ENCODE results near the gene PTH2.

The PTH2 gene

DNA sequence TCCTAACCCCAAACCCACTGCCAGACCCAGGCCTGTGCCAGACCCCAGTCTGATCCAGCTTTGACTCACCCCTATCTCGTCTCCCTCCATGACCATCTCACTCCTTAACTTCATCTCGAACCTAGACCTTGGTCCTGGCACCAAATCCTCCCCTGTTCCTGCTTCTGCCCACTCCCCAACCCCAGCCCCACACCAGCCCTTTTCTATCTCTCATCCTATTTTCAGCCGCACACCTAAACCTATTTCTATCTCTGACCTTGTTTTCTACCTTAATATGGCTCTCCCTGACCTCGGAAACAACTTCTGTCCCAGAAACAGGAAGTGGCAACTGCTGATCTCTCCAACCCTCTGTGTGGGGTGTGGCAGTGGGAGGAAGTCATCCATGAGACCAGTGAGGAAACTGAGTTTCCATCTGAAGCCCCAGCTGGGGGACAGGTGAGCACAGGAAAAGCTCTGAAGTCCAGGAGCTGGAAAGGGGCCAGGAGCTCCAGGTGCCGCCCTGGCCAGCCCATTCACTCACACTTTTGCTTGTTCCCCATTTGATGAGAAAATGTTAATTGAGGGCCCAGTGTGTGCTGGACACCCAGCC, 13.7 kb downstream of the PTH2 start:
- DNase-seq, result peak; percentile 37 to 45

DNA sequence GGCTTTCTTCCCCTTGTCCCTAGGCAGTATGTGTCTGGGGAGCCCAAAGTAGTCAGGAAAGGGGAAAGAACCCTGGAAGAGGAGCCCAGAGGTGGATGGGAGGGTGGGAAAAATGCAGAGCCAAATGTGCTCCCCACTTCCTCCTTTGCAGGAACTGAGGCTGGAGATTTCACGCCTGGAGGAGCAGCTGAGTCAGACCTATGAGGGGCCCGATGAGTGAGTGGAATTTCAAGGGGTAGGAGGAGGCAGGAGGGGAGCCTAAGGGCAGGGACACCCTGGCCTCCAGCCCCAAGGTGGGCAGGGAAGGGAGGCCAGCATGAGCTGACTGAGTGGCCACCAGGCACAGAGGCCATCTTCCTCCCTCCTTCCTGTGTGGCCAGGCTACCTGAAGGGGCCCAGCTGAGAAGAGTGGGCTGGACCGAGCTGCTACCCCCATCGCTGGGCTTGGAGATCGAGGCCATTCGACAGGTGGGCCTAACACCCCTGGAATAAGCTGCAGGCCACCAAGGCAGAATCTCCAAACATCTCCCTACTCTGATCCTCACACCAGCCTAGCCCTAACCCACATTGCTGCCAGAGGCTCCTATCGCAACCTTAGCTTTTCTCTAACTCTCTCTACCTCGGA, 14.3 kb downstream of the PTH2 start:
- DNase-seq, result no peak

DNA sequence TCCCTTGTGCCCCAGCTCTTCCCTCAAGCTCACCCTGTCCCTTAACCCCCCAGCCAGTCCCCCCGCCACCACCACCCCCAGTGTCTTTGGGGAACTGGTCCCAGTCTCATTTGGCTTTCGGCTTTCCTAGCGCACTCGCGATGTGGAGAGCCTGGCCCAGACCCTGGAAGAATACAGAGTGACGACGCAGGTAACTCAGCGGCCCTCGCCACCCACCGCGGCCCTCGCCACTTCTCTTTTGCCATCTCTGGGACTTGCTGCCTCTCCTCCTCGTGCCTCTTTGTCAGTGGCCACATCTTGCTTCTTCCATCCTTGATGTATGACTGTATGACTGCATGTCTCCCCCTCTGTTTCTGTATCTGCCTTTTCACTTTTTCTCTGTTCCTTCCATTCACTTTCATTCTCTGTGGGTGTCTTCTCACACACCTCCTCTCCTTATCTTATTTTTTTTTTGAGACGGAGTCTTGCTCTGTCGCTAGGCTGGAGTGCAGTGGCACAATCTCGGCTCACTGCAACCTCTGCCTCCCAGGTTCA, 15.7 kb downstream of the PTH2 start:
- DNase-seq, result no peak

DNA sequence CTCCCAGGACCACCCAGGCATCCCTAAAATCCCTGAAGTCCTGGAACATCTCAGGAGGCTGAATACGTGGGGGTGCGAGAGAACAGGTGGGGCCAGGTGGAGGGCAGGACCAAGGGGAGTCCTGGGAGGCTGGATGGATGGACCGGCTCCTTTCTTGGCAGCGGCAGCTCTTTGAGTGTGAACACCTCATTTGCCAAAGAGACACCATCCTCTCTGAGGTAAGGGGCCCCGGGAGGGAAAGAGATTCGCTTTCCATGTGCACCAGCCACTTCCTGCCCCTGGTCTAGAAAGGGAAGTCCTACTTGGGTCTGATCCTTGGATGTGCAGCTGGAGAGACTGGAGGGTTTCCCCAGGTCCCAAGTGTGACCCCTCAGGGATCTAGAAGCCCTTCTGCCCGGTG, 16.2 kb downstream of the PTH2 start:
- no peak for DNase-seq

DNA sequence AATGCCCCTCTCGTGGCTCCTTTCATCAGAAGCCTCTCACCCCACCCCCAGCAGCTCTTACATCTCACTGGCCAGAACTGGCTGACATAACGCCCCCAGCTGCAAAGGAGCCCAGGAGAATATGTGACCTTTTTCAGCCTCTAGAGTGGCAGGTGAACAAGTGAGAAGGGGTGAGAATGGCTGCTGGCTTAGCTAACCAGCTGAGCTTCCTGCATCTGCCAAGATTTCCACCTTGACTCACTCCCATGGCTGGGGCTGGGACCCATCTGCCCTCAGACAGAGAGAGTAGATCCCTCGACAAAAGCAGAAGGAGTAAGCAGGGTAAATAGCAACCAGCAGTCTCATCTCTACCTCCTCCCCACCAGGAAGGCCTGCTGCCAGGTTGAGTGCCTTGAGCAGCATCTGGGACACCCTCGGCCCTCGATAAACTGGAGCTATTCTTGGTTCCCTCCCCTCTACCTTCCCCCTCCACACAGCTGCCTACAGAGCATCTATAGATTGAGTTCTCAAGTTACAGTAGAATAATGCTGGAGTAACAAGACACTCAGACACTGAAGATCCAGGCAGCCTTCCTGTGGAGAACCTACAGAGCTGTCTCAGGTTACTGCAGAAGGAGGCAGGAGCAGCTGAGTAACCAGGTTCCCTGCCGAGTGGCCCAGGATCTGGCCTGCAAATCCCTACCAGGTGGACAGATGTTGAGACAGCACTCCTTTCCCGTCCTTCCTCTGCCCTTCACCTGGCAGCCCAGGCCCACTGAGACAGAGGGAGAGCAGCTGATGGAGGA, 19.6 kb downstream of the PTH2 start:
- no peak for DNase-seq

DNA sequence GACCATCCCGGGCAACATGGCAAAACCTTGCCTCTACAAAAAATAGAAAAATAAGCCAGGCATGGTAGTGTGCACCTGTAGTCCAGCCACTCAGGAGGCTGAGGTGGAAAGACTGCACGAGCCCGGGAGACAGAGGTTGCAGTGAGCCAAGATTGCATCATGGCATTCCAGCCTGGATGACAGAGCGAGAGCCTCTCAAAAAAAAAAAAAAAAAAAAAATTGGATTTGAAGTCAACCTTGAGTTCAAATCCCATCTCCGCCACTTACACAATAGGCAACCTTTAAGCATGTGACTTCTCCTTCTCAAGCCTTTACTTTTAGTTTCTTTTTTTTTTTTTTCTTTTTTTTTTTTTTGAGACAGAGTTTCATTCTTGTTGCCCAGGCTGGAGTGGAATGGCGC, 23.2 kb downstream of the PTH2 start:
- no peak for DNase-seq

DNA sequence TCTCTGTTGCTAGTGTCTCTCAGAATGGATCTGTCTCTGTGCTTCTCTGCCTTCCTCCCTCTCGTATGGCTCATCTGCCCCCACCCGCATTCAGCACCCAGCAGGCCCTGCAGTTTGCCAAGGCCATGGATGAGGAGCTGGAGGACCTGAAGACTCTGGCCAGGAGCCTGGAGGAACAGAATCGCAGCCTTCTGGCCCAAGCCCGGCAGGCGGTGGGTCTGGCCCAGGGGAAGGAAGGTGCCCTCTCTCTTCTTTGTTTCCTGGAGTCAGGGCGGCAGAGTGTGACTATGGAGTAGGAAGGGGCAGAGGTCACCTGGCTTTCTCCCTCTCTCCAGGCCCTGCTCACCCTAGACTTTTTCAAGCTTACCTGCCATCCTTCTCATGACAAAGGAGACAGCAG, 24.3 kb downstream of the PTH2 start:
- no peak for DNase-seq

DNA sequence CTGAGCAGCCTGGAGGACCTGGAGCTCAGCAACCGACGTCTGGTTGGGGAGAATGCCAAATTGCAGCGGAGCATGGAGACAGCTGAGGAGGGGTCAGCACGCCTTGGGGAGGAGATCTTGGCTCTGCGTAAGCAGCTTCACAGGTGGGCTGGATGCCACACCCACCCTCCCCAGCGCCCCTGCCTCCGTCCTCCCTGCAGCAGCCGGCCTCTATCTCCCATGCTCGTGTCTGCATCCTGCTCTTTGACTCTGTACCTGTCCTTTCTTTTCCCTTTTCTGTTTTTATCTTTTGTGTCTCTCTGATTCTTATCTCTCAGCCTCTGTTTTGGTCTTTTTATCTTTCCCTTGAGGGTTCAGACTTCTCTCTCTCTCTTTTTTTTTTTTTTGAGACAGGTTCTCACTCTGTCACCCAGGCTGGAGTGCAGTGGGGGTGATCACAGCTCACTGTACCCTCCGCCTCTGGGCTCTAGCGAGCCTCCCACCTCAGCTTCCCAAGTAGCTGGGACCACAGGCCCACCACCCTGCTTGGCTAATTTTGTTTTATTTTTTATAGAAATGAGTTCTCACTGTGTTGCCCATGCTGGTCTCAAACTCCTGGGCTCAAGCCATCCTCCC, 25.1 kb downstream of the PTH2 start:
- DNase-seq, result no peak

DNA sequence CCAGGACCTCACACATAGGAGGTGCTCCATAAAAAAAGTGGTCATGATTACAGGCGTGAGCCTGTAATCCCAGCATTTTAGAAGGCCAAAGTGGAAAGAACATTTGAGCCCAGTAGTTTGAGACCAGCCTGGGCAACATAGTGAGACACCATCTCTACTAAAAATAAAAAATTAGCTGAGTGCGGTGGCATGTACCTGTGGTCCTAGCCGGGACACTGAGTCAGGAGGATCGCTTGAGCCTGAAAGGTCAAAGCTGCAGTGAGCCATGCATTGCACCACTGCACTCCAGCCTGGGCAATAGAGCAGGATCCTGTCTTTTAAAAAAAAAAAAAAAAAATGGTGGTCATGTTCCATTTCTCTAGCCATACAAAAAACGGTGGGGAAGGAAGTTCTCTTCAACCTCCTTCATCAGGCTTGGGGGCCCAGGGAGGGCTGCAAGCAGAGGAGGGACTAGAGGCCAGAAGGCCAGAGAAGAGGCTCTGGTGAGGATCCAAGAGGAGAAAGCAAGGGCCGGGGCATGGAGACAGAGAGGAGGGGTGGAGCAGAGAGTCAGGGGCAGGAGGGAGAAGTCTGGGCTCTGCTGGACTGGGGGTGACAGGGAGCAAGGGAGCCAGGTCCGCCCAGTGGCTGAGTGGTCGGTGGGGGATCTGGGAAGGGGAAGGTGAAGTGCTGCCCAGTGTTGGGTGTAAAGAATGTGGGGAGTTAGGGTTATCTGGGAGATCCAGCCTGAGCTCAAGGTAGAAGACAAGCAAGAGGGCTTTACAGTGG, 26.3 kb downstream of the PTH2 start:
- DNase-seq, result no peak

DNA sequence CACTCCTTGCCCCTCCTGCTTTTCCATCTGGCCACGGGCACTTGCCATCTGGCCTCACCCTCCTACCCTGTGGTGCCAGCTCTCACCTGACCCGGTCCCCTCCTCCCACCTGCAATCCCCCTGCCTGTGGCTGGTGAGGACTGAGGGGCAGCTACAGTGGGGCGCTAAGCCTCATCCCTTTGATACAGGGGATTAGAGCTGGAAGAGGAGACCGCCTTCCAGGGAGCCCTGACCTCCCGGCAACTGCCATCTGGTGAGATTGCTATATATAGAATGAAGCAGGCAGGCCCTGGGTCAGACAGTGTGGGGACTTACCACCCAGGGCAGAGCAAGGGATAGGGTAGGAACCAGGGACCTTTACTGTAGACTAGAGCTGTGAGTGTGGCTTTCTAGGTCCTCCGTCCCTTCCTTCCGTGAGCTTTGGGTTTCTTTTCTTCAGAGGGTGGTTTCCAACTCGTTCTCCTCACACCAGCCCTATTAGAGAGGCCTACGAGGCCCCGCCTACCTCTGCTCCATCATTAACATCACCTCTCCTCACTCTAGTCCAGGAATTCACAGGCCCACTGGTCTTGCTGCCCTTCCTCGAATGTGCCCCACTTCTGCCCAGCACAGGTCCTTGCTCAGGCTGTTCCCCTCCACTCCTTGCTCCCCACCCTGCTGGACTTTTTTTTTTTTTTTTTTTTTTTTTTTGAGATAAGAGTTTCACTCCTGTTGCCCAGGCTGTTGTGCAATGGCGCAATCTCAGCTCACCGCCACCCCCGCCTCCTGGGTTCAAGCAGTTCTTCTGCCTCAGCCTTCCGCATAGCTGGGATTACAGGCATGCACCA, 27.4 kb downstream of the PTH2 start:
- no peak for DNase-seq

DNA sequence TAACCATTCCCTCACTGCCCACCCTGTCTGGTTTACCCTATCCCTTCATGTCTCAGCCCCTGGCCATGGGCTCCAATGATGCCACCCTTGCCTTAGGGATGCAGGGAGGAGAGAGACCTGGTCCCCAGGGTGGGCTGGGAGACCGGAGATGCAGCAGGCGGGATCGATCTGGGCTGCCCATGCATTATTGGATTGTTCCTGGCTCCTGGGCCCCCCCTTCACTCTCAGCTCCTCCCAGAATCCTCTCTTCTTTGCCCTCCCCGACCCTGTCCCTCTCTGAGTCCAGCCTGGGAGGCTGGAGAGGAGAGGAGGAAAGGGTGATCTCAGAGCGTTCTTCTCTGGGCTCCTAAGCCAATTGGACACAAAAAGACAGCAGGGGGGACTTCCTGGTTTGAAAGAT, 29.4 kb downstream of the PTH2 start:
- no peak for DNase-seq

DNA sequence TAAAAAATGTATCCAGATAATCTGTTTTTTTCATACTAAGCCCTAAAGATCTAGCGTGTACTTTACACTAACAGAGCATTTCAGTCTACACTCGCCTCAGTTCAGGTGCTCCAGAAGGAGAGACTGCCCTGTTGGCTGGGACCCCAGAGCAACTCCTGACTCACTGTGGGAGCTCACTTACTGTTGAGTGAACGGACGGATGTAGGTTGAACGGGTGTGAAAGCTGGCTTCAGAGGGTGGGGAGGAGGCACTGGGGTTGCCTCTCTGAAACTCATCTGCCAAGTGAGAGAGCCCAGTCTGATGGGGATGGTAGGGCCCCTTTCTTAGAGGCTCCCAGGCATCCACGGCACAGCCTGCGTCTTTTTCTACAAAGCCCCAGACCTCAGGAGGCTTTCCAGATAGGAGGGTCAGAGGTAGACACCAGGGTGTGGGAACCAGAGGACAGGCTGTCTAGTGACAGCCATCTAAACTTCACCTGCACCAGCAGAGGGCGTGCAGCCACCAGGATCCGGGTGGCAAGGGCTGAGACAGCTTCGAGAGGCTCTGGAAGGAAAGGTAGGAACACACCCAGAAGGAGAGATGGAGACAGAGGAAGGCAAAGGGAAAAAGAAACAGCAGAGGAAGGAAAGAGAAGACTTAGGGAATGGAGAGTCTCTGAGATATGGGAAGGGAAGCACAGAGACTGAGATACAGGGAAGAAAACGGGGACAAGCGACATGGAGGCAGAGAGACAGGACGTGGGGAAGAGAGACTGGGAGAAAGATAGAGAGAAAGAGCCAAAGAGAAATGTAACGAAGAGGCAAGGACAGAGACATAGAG, 31.5 kb downstream of the PTH2 start:
- peak; percentile 81 to 86 for DNase-seq

DNA sequence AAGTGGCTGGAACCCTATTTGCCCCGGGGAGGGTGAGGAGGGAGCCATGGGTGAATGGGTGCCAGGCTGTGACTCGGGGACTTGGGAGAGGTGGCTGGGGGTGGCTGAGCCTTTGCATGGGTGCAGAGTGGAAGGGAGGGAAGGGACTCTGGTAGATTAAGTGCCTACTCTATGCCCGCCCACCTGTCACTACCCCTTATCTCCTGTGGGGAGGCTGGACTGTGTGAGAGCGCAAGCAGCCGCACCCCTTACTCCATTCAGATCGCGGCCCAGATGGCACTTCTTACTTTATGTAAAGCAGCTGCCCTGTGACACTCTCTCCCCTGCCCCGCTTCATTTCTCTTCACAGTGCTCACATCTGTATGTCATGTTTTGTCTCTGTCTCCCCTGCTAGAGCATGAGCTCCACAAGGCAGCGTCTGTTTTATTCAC, 32.3 kb downstream of the PTH2 start:
- DNase-seq, result peak in 1 of 2 donors; percentile 29

DNA sequence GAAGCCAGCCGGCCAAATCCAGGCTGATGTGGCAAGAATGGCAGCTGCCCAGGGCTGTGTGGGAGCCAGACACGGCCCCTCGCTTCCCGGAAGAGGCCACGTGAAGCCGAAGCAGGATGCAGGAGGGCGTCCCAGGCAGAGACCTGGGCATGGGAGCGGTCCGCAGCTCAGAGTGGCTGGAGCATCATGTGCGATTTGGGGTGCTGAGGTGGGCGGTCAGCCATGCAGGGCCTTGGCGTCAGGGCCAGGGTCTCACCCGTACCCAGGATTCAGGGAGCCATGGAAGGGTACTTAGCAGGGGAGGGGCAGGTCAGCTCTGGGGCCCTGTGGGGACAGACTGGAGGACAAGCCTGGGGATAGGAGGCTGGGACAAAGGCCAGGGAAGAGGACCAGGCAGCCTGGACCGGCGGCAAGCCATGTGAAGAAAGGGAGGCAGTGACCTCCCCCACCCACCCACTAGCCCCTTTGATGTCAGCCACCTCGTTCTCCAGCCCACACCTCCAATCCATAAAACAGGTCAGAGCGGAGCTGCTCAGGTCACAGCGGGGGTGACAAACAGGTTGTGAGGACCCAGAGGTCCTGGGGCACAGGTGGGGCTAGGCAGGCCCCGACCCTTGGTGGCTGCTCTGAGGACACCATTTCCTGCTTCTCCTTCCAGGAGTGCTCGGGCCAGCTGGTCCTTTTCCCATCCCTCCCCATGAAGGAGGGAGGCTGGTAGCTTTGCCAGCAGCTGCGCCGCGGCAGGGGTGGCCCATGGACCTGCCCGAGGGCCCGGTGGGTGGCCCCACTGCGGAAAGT, 32.9 kb downstream of the PTH2 start:
- no peak for DNase-seq

DNA sequence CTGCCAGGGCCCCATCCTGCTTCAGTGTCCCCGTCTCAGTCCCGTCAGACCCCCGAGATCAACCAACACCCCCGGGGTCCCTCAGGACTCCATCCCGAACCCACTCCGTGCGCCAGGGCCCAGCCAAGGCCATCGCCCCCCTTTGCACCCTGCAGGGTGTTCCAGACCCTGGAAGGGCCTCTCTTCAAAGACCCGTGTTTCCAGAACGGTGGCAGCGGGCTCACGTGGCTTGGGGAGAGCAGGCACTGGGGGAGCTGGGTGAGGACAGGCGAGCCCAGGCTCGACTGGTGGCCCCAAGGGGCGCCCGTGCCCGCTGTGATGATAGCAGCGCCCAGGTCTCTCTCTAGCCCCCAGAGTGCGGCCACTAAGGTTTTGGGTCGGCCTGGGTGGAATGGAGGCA, 33.8 kb downstream of the PTH2 start:
- no peak for DNase-seq

DNA sequence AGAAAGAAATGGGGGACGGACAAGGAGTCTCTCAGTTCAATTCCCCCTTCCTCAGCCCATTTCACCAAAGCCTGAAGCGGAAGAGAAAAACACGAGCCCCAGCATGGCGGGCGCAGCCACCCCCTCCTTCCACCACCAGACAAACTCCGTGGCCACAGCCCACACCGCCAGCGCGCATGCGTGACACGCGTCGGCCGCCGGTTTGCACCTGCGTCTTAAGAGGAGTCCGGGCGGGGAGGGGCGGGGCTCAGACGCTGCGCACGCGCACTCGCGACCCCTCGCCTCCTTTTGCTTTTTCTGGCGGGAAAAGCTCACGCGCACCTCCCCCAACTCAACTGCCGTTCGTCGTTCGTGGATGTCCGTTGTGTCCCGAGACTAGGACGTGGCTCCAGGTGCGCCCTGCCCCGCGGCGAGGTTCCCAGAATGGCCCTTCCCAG, 35.3 kb downstream of the PTH2 start, which contains the start of gene KASH5:
KASH5 (plus strand) TSS at position 314 of the 437 bp plus-strand sequence. CDS start 2,635 bp downstream, outside the sequence.
- DNase-seq, result peak; percentile 91 to 92

DNA sequence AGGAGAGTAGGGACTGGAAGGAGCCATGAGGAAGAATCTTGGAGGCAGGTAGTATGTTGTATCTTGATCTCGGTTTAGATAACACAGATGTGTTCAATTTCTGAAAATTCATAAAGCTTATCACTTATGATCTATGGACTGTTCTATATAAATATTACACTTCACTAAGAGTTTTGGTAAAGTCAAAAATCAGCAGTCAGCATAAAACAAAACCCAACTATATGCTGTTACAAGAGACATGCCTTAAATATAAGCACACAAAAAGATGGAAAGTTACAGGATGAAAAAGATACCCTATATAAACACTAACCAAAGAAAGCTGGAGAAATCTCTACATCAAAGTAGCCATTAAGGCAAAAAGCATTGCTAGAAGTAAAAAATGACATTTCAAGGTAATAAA, 39.6 kb downstream of the PTH2 start:
- no peak for DNase-seq

DNA sequence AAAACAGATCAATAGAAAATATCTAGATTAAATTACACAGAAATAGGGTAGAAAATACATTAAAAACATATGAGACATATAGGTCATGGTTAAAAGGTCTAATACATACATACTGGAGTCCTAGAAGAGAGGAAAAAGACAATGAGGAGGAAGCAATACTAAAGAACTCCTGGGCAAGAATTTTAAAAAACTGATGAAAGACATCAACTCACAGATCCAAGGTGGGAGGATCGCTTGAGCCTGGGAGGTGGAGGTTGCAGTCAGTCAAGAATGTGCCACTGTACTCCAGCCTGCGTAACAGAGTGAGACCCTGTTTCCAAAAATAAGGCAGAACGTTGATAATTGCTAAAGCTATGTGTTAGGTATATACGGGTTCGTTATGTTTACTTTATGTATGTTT, 40.6 kb downstream of the PTH2 start:
- no peak for DNase-seq

DNA sequence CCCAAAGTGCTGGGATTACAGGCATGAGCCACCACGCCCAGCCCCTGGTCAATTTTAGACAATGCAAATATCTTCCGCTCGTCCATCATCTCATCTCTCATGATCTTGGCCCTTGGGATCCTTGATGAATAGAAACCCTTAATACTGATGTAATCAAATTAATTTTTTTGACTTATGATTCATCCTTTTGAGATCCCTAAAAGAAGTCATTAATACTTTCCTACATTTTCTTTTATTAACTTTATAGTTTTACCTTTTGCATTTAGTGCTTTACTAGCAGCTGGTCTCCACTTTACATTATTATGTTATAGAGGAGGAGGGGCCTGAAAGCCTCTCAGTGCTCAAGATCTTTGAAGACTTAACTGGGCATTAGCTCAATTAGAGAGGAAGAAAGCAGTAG, 42.9 kb downstream of the PTH2 start:
- no peak for DNase-seq

DNA sequence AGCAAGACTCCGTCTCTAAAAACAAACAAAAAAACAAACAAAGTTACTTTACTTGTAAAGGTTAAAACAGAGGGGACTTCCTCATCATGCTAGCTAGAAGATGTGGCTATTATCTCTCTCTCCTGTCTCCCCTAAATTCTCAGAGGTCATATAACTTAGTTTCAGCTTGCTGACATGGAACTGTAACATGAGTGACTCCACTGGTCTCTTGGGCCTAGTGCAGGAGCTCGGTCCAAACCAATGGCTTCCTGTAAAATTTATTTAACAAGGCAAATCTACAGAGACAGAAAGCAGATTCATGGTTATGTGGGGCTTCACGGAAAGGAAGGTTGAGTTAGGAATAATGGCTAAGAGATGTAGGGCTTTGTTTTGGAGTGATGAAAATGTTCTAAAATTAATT, 44.7 kb downstream of the PTH2 start:
- no peak for DNase-seq

Data from CD4-positive, alpha-beta T cell treated with Interferon alpha-2 for 1 hour (primary cell).